Colon (tissue), 2 donors: ENCODE results near the gene PARM1.

Experiments used
- FAIRE-seq: peaks from 2 replicates; lab custom pipeline; 2012; peaks lifted over from hg19 to GRCh38; lab: Jason Lieb, UNC
- donor health status: control.
- donor health status: control.

The PARM1 gene

DNA sequence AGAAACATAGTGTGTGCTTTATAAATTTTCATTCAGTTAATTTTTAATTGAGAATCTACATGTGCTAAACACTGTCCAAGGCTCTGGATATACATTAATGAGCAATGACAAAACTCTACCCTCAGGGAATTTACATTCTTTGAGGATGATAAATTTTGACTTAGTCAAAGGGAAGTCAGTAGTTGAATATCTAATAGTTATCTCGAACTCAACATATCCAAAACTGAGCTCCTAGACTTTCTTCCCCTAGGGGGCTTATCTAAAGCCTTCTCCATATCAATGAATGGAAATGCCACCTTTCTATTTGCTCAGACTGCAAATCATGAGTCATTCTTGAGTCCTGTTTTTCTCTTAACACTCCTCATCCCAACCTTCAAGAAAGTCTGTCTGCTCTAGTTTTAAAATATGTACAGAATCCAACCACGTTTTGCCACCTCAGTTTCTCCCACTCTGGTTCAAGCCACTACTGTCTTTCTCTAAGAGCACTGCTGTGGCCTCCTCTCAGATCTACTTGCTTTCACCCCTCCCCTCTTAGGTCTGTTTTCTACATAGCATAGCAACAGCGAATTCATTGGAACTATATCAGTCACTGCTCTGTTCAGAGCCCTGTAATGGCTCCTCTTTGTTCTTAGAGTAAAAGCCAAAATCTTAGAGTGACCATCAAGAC is 9.5 kb downstream of the PARM1 start:
- FAIRE-seq: no peak

DNA sequence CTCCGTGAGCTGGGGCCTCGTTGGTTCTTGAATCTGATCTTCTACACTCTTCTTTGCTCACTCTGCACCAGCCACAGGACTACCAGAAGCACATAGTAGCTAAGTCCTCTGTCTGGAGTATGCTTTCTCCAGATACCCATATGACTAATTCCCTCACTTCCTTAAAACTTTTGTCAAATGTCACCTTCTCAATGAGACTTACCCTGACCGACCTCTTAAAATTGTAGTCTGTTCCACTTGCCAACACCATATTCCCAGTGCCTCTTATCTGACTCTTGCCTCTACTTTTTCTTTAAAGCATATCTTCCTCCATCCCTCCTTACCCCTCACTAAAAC is 10.0 kb downstream of the PARM1 start:
- FAIRE-seq: no peak

- no peak for FAIRE-seq
Observed at GRCh38 chr4:74944354-74944793, 11.5 kb downstream of the PARM1 start.

- FAIRE-seq: no peak
Observed at GRCh38 chr4:74946196-74946595, 13.3 kb downstream of the PARM1 start.

DNA sequence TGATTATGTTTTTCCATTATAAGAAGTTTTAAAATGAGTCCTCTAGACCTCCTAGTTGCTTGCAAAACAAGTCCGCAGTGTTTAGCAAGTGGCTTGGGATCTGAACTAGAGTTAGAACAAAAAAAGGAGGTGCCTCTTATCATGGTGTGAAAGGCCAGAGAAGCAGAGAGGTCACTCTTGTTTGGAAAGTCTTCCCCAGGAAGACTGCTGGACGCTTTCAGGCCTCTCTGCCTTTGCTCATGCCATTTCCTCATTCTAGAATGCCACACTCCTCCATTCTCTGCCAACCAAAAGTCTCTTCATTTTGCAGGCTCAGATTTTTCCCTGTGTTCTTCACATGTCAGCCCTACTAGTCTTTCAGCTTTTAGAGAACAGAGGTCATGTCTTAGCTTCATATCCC is 14.9 kb downstream of the PARM1 start:
- FAIRE-seq: no peak

DNA sequence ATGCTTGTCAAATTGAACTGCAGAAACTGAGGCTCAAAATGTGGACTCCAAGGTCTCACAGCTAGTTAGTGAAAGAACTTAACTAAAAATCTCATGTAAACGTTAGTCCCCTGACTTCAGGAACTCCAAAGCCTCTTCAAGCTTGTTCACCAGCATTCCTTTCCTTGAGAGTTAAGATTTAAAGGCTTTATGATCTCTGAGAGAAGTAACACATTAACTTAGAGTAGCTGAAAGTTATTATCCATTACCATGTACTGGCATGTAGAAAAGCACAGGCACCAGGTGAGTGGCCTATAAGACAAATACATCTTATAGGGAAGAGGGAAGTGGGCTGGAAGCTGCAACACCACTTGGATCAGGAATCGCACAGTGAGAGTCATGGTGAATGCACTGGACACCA is 15.3 kb downstream of the PARM1 start:
- FAIRE-seq: no peak

- FAIRE-seq: no peak
Observed at GRCh38 chr4:74950200-74950599, 17.3 kb downstream of the PARM1 start.

- FAIRE-seq: no peak
Observed at GRCh38 chr4:74950882-74951281, 18.0 kb downstream of the PARM1 start.

- no peak for FAIRE-seq
Observed at GRCh38 chr4:74953647-74954046, 20.7 kb downstream of the PARM1 start.

- no peak for FAIRE-seq
Observed at GRCh38 chr4:74958881-74959280, 26.0 kb downstream of the PARM1 start.

- FAIRE-seq: no peak
Observed at GRCh38 chr4:74961230-74961629, 28.3 kb downstream of the PARM1 start.

GRCh38 chr4:74962584-74962983 is 29.7 kb downstream of the PARM1 start:
- FAIRE-seq: no peak

GRCh38 chr4:74964311-74964710 is 31.4 kb downstream of the PARM1 start:
- FAIRE-seq: no peak

GRCh38 chr4:74967324-74967723 is 34.4 kb downstream of the PARM1 start:
- no peak for FAIRE-seq

GRCh38 chr4:74968456-74969164 is 35.7 kb downstream of the PARM1 start:
- no peak for FAIRE-seq

DNA sequence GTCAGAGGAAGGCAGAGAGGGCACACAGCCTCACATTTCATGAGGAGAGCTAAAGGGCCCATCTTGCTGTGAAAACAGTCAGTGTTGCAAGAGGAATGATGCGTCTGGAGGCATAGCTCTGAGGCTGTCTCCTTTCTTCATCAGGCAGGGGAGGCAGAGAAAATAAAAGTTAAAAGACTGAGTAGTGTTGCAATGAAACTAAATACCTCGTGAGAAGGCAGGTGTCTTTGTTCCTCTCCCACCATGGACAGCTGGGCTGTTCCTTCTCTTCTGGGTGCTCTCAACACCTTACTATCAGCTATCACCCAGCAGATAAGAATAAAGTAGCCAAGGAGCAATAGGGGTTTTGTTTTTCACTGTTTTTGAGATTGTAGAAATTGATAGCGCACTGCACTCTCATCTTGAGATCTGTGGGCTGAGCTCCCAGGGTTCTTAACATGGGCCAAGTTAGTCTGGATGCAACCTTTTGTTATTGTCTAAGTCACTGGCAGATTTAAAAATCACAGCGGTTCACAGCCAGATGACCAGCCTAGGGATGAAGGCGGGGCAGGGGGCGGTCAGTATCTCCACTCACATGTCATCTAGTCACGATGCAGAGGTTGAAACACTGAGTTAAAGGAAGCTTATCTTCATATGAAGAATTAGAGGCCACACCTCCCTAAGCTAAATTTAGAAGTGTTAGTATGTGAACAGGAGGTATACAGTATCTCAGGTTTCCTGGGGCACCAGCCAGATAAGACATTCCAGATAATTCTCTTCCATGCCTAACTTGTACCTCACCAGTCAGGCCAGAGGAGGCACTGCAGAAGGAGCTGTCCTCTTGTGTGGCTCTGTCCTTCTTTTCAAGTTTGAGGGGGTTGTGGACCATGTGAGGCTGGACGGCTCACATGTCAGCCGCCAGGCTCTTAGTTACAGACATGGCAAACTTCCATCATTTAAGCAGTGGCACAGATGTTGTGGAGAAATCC is 36.9 kb downstream of the PARM1 start:
- no peak for FAIRE-seq

DNA sequence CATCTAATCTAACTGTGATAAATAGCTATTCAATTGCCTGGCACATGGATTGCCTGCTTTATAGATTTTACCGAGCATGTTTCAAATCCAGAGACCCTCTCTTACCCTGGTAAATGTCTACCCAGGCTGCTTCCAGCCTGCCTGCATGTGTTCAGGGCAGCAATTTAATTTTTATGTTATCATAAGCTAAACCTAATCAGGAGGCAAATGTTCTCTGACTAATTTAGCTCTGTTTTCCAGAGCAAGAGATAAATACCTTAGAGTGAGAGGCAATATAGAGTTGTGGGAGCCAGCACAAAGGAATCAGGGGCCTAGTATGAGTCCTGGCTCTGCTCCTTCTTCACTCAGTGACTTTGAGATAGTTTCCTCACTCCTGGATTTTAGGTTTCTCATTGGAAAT is 37.7 kb downstream of the PARM1 start:
- no peak for FAIRE-seq

DNA sequence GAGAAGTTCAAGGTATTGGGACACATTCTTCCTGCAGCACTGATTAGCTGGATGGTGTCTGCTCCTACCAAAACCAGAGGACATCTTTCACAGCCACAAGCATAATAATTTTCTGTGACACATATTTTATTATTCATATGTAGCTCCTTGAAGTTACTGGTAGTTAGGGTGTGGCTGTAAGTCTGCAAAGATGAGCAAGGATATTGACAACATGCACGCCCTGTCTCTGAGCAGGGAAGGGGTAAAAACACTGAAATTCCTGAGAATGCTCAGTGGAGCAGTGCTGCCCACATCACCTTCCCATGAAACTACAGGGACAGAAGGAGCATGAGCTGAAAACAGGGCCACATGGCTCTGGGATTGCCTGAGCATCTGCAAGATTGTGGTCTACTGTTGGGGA is 38.9 kb downstream of the PARM1 start:
- no peak for FAIRE-seq

DNA sequence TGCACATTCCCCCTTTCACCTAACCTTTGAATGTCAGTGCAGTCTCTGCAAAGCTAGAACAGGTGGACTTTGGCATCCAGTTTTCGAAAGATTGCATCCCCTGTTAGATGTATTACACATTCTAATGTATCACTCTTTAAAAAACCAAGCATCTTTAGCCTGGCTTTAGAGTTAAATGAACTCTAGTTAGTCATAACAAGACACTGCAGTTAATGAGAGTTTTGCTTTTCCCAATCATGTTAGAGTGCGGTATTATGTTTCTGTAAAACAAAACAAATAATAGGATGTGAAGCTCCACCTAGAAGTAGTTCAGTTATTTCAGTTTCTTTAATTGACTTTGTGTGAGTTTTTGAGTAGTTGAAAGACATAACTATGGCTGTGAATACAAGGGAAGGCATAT is 42.2 kb downstream of the PARM1 start:
- no peak for FAIRE-seq

- no peak for FAIRE-seq
Observed at GRCh38 chr4:74975848-74976824, 43.2 kb downstream of the PARM1 start.

DNA sequence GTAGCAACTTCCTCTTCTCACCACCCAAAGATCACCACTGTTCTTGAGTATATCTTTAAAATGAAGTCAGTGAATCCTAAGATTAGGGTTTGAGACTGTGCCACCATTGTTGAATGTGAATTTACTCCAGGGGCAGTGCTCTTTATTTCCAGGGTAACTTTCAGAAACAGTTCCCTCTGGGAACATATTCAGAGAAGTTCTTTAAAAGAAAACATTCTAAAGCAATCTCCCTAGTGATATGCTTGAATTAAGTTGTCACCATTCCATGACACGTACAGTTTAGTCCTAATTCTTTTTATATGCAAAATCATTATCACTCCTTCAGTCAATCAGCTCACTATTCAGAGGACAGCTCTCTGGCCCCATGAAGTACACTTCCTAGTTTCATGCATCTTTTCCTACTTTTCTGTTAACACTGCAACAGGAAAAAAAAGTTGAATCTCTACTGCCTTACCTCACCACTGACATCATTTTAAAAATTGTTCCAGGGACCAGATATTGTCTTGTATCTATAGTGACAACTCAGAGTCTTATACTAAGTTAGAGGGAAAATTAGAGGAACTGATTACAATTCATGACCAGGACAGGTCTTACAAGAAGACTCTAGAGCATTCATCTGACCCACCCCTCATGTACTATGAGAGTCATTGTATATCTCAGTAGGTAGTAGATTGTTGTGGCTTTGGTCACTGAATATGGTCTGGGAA is 49.8 kb downstream of the PARM1 start:
- no peak for FAIRE-seq
